ENCODE data around the gene GSG1L.

The GSG1L gene

DNA sequence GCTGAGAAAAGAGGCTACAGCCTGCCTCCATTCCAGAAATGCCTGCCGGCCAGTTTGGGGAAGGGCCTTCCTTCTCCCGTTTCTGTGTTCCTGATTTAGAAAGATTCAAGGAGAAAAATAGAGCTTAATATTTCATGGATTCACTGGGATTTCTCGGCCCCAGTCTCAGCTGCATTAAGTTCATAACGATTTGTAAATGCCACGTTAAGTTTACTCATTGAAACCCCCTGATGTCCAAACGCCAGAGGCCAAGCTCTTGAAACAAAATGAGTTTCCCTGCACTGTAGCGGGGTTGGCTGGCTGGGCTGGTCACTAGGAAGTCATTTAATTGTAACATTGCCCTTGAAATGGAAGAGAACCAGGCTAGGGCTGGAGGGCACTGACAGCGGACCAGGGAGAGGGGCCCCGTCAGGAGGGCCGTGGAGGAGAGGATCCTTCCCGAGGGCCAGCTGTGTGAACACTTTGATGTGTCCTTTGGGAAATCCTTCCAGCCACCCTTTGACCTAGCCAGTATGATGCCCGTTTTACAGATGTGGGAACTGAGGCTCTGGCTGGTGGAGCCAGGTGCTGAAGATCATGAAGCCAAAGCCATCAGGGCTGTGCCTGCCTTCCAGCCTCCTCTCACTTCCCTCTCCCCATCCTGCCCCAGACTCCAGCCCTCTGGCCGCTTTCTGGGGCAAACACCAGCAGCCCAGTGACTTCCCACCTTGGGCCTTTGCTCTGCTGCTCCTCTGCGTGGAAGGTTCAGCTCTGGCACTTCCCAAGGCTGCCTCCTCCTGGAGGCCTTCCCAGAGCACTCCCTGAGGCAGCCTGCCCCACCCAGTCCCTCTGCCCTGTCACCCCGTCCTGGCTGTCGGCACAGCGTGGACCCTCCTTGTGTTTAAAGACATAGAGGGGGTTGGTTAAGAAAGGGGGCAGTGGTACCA is 293.0 kb downstream of the GSG1L start:
- DNase-seq = no peak

DNA sequence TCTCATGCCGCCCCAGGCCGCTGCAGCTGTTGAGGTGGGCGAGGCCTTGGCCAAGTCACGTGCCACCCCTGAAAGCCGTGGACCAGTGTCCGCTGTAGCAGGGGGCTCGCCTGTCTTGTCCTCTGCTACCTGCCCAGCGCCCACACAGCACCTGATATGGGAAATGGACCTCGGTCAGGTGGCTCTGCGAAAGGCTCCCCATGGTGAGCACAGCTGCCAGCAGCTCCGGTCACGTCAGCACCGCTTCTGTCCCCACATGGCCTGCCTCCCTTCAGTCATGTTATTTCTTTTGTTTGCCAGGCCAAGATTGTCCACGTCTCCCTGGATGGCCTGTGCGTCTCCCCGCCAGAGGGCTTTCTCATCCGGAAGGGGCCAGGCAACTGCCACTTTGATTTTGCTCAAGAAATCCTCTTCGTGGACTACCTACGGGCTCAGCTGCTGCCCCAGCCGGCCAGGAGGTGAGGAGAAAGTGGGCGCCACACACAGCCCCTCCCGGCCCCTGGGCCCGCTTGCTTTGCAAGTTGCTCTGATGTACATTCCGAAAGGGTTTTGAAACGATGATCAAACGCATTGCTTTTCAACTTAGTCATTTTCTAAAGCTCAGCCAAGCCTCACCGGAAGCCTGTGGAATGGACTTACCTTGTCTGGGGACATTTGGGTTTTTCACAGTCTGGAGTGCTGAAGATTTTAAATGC is 293.8 kb downstream of the GSG1L start:
- no peak for DNase-seq

DNA sequence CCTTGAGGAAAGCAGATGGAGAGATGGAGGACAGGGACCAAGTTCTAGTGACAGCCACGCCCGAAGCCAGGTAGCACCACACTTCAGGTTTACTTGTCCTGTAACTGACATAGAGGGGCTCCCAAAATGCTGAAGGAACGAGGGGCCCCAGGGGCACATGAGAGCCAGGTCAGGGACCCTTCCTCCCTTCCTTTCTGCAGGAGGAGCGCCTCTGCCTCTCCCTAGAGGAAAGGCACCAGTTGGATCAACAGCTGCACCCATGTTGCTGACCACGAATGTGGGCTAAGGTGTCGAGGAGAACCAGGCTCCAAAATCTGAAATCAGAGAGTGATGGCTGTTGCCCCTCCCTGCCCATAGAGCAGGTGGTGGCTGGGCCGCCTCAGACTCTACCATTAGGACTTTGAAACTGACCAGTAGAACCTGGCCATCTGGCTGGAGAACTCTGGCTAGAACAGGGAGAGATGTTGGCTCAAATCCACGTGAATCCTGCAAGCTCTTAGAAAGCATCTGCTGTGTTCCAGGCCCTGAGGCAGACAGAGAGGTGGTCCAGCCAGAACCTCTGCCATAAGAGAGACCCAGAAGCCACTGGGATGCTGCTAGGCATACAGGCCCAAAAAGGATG is 294.8 kb downstream of the GSG1L start:
- no peak for DNase-seq

DNA sequence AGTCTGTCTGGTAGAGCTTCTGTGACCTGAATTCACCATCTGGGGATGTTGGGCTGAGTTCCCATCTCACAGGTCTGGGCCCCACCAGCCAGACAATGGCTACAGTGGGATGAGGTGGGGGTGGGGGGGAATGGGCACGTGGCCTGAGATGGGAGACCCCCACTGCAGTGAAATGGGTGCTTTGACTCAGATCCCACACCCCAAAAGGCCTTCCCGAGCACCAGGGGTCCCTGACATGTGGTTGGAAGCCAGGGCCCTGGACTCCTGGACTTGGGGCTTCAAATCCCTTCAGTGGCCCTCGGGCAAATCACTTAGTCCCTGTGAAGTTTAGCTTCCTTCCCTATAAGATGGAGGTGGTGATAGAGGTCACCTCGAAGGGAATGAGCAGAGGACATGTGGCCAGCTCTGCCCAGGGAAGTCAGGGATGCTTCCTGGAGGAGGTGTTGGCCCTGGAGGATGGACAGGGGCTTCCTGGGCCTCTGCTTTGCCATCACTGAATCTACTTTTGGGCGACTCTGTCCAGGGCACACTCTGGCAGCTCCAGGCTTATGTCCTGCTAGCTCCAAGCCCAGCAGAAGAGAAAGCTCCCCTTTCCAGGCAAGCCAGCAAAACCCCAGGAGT is 295.4 kb downstream of the GSG1L start:
- DNase-seq = no peak

DNA sequence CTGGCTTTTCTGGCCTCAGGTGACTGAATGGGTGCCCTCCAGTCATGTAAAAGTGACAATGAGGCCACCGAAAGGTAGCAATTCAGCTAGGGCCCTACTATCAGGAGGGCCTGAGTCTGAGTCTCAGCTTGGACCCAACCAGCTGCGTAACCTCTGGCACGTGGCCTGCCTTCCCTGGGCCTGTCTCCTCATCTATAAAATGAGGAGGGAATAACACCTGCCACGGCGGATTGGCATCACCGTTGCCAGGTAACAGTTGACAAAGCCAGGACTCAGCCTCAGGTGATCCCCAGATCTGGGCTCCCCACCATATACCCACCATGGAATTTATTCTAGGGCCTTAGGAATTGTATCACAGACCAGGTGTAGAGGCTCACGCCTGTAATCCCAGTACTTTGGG is 296.4 kb downstream of the GSG1L start:
- DNase-seq = no peak

GRCh38 chr16:27766236-27766925 is 297.1 kb downstream of the GSG1L start:
- DNase-seq = no peak

- no peak for DNase-seq
Observed at GRCh38 chr16:27764869-27765675, 298.4 kb downstream of the GSG1L start.

GRCh38 chr16:27764427-27764826 is 299.1 kb downstream of the GSG1L start:
- no peak for DNase-seq

DNA sequence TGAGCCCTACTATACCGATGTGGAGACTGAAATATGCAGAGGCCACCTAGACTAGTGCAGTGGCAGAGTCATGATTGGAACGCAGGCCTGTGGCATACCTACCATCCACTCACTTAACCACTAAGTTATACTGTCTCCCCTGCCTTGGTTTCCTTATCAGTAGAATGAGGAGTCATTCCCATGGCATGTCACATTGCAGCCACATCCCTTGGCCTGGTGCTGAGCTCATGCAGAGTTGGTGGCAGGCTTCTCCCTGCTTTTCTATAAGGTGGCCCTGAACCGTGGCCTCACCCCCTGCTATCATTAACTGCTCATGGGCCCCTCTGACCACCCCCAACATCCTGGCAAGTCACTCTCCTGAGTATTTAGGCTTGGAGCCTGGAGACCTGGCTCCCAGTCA is 301.1 kb downstream of the GSG1L start:
- DNase-seq = no peak

GRCh38 chr16:27761816-27762215 is 301.7 kb downstream of the GSG1L start:
- peak in 3 of 4 experiments; percentile 43 to 55 (median 50) for DNase-seq

GRCh38 chr16:27760789-27761176 is 302.7 kb downstream of the GSG1L start:
- DNase-seq = no peak

- peak; percentile 75 to 87 (median 85) for DNase-seq
Observed at GRCh38 chr16:27759967-27760788, 303.3 kb downstream of the GSG1L start.

DNA sequence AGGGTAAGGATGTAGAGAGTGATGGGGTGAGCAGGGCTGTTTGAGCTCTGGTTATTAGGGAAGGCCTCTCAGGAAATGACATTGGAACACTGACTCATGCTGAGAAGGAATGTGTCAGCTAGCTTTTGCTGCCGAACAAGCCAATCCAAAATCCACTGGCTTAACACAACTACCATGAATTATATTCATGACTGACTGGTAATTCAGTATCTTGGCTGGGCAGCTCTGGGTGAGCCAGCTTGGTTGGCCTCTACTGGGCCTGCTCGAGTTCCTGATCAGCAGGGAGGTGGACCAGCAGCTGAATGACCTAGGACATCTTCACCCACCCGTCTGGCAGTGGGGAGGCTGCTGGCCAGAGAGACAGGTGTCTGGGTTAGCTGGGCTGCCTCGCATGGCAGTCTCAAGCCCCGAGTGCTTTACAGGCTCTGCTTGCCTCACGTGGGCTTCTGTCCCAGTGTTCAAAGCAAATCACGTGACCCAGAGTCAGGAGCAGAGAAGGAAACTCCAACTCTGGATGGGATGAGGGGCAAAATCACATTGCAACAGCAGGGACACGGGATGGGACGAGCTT is 304.1 kb downstream of the GSG1L start:
- DNase-seq = peak; percentile 17 to 57 (median 46)

GRCh38 chr16:27758544-27758943 is 305.0 kb downstream of the GSG1L start:
- no peak for DNase-seq

DNA sequence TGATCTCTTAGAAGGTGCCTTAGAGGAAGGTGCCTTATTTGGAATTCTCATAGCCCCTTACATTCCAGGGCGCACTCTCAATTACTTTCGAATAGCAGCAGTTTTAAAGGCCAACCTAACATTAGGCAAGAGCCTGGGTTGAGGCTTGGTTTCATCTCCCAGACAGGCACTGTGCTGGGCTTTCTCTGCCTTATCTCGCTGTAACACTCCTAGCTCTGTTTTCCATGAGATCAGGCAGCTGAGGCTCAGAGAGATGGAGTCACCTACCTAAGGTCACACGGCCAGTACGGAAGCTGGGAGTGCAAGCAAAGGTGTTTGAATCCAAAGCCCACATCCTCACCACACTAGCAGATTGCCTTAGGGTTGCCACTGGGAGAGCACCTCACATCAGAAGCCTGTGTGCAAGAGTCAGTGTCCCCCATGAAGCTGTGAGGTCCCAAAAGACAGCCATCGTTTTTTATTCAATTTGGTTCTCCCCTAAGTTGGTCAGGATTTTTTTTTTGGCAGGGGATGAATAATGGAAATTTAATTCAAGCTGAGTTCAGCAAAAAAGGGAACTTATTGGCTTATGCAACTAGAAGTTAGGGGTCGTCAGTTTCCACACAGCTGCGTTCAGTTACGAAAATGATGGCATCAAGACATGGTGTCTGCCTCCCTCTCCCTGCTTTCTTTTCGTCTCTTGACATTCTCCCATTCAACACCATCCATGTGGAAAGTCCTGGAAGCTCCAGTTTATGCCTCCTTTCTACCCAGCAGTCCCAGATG is 307.1 kb downstream of the GSG1L start:
- DNase-seq = peak in 2 of 4 experiments; percentile 16 to 26

- no peak for DNase-seq
Observed at GRCh38 chr16:27754788-27755690, 308.5 kb downstream of the GSG1L start.

GRCh38 chr16:27753563-27753962 is 310.0 kb downstream of the GSG1L start:
- no peak for DNase-seq

DNA sequence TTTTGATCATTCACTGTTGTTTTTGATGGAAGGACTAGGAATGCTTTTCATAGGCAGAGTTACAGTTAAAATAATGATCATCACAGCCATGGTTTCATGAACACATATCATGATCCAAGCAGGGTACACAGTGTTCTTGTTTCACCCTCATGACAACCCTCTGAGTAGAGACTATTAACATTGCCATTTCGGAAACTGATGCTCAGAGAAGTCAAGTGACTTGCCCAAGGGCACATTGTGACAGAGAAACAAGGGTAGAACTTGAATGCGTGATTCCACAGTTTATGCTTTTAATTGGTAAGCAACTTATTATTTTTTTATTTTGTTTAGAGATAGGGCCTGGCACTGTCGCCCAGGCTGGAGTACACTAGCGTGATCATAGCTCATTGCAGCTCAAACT is 311.3 kb downstream of the GSG1L start:
- DNase-seq = no peak
